Measurements from ENCODE around the gene MOCOS. TPM values are rescaled to one million over a fixed set of nuclear protein-coding genes. Genes with fewer than 3 reads are reported as not detected.
A peak's percentile ranks its signal among the peaks of the same experiment; 100 is the strongest.

The MOCOS gene
- total and polyA plus RNA-seq, 2 donors (not counting 1 experiment from before 2014, with no cell fraction given), result 0.01 to 0.05 TPM

DNA sequence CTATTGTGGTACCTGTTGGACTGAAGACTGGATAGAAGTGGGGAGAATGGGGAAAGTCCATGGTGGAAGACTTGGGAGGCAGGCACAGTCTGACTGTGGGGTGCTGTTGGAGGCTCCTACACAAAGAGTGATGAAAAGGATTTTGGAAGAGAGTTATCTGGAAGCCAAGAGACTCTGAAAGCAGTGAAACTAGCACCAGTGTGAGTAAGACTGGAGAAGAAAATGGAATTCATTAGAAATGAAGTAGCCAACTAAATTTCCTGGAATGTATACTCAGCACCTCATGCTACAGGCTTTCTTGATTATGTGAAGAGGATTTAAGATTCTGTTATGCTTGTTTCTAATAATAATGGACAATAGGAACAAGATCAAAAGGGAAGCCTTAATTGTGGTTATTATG is 29.9 kb upstream of the MOCOS start:
- Histone ChIP-seq H3K4me3 (ENCODE audit: control extremely low read depth in 1 of 5, extremely low read depth in 1 of 5, insufficient read depth in 1 of 5, low read depth in 2 of 5, low read length in 4 of 5) (no peak overlapping the region), H3K36me3 (replicated peaks in 1 of 2; ENCODE audit: control extremely low read depth in 1 of 2, control insufficient read depth in 1 of 2, extremely low read depth in 1 of 2, insufficient read depth in 2 of 2, low read length in 1 of 2) (peaks cover 11 to 90% of the 10 kb centered on the region in 2 experiments), H3K27me3 (replicated peaks in 1 of 4; ENCODE audit: control extremely low read depth in 1 of 4, control insufficient read depth in 3 of 4, insufficient read depth in 4 of 4, low read length in 3 of 4) (no peaks in the 10 kb centered on the region), H3K9ac (ENCODE audit: low read length) (no peak overlapping the region), H4K20me1 (ENCODE audit: control insufficient read depth, insufficient read depth, low read length, poor library complexity, severe bottlenecking) (no peaks in the 10 kb centered on the region), H3K27ac (ENCODE audit: low read length in 2 of 2) (peak overlapping the region in 1 of 2 donors; percentile 34), H2AFZ (ENCODE audit: insufficient read depth, low read depth, low read length, poor library complexity, severe bottlenecking) (no peak overlapping the region), H3K4me2 (replicated peaks; ENCODE audit: low read depth, low read length, poor library complexity, severe bottlenecking) (no peak overlapping the region), H3K79me2 (ENCODE audit: control insufficient read depth, insufficient read depth, low read length) (peaks cover 14% of the 10 kb centered on the region), H3K9me3 (ENCODE audit: control extremely low read depth in 1 of 3, control insufficient read depth in 2 of 3, insufficient read depth in 1 of 3, low read length in 2 of 3) (no peaks in the 10 kb centered on the region), H3K4me1 (ENCODE audit: control insufficient read depth in 2 of 2, insufficient read depth in 2 of 2, low read length in 2 of 2) (peaks cover 4 to 6% of the 10 kb centered on the region in 2 donors)
- intact Hi-C loops (cut with micrococcal nuclease), result no loop called here
- TF ChIP-seq, protein P1, sequence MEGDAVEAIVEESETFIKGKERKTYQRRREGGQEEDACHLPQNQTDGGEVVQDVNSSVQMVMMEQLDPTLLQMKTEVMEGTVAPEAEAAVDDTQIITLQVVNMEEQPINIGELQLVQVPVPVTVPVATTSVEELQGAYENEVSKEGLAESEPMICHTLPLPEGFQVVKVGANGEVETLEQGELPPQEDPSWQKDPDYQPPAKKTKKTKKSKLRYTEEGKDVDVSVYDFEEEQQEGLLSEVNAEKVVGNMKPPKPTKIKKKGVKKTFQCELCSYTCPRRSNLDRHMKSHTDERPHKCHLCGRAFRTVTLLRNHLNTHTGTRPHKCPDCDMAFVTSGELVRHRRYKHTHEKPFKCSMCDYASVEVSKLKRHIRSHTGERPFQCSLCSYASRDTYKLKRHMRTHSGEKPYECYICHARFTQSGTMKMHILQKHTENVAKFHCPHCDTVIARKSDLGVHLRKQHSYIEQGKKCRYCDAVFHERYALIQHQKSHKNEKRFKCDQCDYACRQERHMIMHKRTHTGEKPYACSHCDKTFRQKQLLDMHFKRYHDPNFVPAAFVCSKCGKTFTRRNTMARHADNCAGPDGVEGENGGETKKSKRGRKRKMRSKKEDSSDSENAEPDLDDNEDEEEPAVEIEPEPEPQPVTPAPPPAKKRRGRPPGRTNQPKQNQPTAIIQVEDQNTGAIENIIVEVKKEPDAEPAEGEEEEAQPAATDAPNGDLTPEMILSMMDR (IDR thresholded peaks at IDR 0.05), result no peak
- TF ChIP-seq EZH2 (IDR thresholded peaks at IDR 0.05; ENCODE audit: borderline replicate concordance, insufficient read depth, low read depth, low read length, poor library complexity, severe bottlenecking), result no peak
- H3K4me3 Mint-ChIP-seq, result no peak overlapping the region
- no peaks in the 10 kb centered on the region for H3K27me3 Mint-ChIP-seq
- ATAC-seq (ENCODE audit: low read depth) (no peak), DNase-seq (no peak)
- H3K27ac Mint-ChIP-seq, result no peak overlapping the region
- POLR2A ChIA-PET, result no interaction called here
- no peaks in the 10 kb centered on the region for H3K9me3 Mint-ChIP-seq (ENCODE audit: insufficient read depth)
- peaks cover 18% of the 10 kb centered on the region for H3K4me1 Mint-ChIP-seq
- CTCF ChIA-PET, result interaction anchor here (1.2 to 2.2 kb wide), 2 partner anchors 11 to 140 kb away, joined by 3 to 6 read pairs; no protein-coding TSS in a partner anchor

DNA sequence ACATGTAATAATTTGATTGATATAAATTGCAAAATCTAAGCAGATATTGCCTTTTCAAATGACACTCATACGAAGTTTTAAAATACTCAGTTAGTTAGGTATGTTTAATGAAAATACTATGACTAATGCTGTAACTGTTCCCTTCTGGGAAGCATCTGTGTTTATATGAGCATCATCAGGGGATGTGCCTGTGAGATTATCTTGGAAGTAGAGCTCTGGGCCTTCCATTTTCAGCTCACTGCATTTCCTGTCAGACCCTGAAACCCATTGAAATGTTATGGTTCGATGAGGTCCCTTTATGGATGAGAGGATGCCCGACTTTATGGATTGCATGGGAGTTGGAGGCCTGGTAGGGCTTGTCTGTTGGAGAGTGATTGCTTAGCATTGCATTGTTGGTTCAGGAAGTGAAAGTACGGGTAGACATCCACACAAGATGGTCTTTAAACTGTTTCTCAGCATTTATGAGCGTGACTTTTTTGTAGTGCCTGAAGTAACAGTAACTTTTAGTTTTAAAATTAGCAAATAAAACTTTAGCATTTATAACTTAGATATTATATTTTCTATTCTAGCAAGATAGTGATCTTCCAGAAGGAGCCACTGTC is 28.9 kb upstream of the MOCOS start:
- Mint-ChIP-seq H3K27me3 (no peaks in the 10 kb centered on the region), H3K9me3 (ENCODE audit: insufficient read depth) (no peaks in the 10 kb centered on the region), H3K4me1 (peaks cover 15% of the 10 kb centered on the region), H3K4me3 (no peak overlapping the region), H3K27ac (no peak overlapping the region)
- H3K36me3 ChIP-seq (replicated peaks in 1 of 2; ENCODE audit: control extremely low read depth in 1 of 2, control insufficient read depth in 1 of 2, extremely low read depth in 1 of 2, insufficient read depth in 2 of 2, low read length in 1 of 2), result peaks cover 11 to 83% of the 10 kb centered on the region in 2 experiments
- H3K9ac ChIP-seq (ENCODE audit: low read length), result no peak overlapping the region
- no peak for TF ChIP-seq EZH2 (IDR thresholded peaks at IDR 0.05; ENCODE audit: borderline replicate concordance, insufficient read depth, low read depth, low read length, poor library complexity, severe bottlenecking)
- TF ChIP-seq, protein P1 (IDR thresholded peaks at IDR 0.05), result no peak
- H3K4me2 ChIP-seq (replicated peaks; ENCODE audit: low read depth, low read length, poor library complexity, severe bottlenecking), result no peak overlapping the region
- CTCF ChIA-PET, result interaction anchor here (2.2 kb wide), 1 partner anchor 141 kb away, joined by 6 read pairs; no protein-coding TSS in a partner anchor
- H3K9me3 ChIP-seq (ENCODE audit: control extremely low read depth in 1 of 3, control insufficient read depth in 2 of 3, insufficient read depth in 1 of 3, low read length in 2 of 3), result no peaks in the 10 kb centered on the region
- peaks cover 4 to 6% of the 10 kb centered on the region in 2 donors for H3K4me1 ChIP-seq (ENCODE audit: control insufficient read depth in 2 of 2, insufficient read depth in 2 of 2, low read length in 2 of 2)
- DNase-seq (peak; percentile 23), ATAC-seq (ENCODE audit: low read depth) (no peak)
- 89% methylated on average over 2 of the region's 5 CpGs for WGBS (ENCODE audit: insufficient coverage)
- no peak overlapping the region for H2AFZ ChIP-seq (ENCODE audit: insufficient read depth, low read depth, low read length, poor library complexity, severe bottlenecking)
- peaks cover 14% of the 10 kb centered on the region for H3K79me2 ChIP-seq (ENCODE audit: control insufficient read depth, insufficient read depth, low read length)
- H3K27ac ChIP-seq (ENCODE audit: low read length in 2 of 2), result peak overlapping the region in 1 of 2 donors; percentile 45
- POLR2A ChIA-PET, result no interaction called here
- intact Hi-C loops (cut with micrococcal nuclease), result loop anchor here (2.0 kb wide), 1 partner anchor 14 kb away; no protein-coding TSS in a partner anchor
- no peaks in the 10 kb centered on the region for H3K27me3 ChIP-seq (replicated peaks in 1 of 4; ENCODE audit: control extremely low read depth in 1 of 4, control insufficient read depth in 3 of 4, insufficient read depth in 4 of 4, low read length in 3 of 4)
- H3K4me3 ChIP-seq (ENCODE audit: control extremely low read depth in 1 of 5, extremely low read depth in 1 of 5, insufficient read depth in 1 of 5, low read depth in 2 of 5, low read length in 4 of 5), result no peak overlapping the region
- no peaks in the 10 kb centered on the region for H4K20me1 ChIP-seq (ENCODE audit: control insufficient read depth, insufficient read depth, low read length, poor library complexity, severe bottlenecking)
